BJ (cell line): Measurements from ENCODE around the gene GALNT13. TPM values are rescaled to one million over a fixed set of nuclear protein-coding genes. Genes with fewer than 3 reads are reported as not detected.

Source experiments
- CTCF ChIA-PET: fragments of 350-600 bp; formaldehyde crosslinking; extraction: SDS; loops from one replicate; lab custom pipeline; 2021; ENCODE audit warnings: antibody characterized with exemption, inconsistent platforms; lab: Yijun Ruan, JAX
- POLR2A ChIA-PET: fragments of 300-600 bp; sonication (Branson Sonifier 250); formaldehyde crosslinking; extraction: SDS; loops from one replicate; lab custom pipeline; 2021; ENCODE audit warnings: antibody characterized with exemption; lab: Charles Lee
- DNase-seq: peaks from one replicate; pipeline ENCODE4 v3.0.0-alpha.2; 2011; ENCODE audit warnings: low read depth
- H3K27me3 ChIP-seq: 2 replicates; pipeline ENCODE4 v1.6.0; 2011; ENCODE audit warnings: low read length; ENCODE audit not compliant: control insufficient read depth, insufficient read depth
- H3K36me3 ChIP-seq: 2 replicates; pipeline ENCODE4 v1.5.1; 2011; ENCODE audit warnings: low read length; ENCODE audit not compliant: control insufficient read depth, insufficient read depth
- H3K4me3 ChIP-seq: 2 replicates; pipeline ENCODE4 v1.5.1; 2011; ENCODE audit warnings: low read depth, mild to moderate bottlenecking, control low read depth, low read length
- CTCF ChIP-seq: IDR thresholded peaks from 2 replicates; pipeline ENCODE4 v1.5.1; 2011; ENCODE audit warnings: low read depth, mild to moderate bottlenecking, control low read depth, inconsistent platforms, low read length, moderate library complexity; ENCODE audit not compliant: insufficient read depth
- polyA plus RNA-seq: library from polyadenylated mRNA; depleted of rRNA; stranded (reverse); fragments of >200 nt; gene quantifications from 2 replicates; pipeline ENCODE4 v1.2.3, GENCODE V29; 2011

The GALNT13 gene
- polyA plus RNA-seq, 1 experiment = not detected

- no peak for DNase-seq
- Histone ChIP-seq H3K36me3 (no peaks in the 10 kb centered on the region), H3K4me3 (no peak overlapping the region), H3K27me3 (no peaks in the 10 kb centered on the region)
- ChIA-PET POLR2A (no interaction called here), CTCF (no interaction called here)
- no peak for TF ChIP-seq CTCF
These were observed 73.1 kb downstream of the GALNT13 start for GRCh38 chr2:153944800-153945199.

- Histone ChIP-seq H3K36me3 (no peaks in the 10 kb centered on the region), H3K4me3 (no peak overlapping the region), H3K27me3 (no peaks in the 10 kb centered on the region)
- POLR2A ChIA-PET = no interaction called here
- CTCF ChIA-PET = no interaction called here
- DNase-seq = no peak
- no peak for TF ChIP-seq CTCF
These were observed 74.3 kb downstream of the GALNT13 start for GRCh38 chr2:153946036-153946435.

GRCh38 chr2:153953761-153954160, 82.0 kb downstream of the GALNT13 start:
- CTCF ChIA-PET = no interaction called here
- no peaks in the 10 kb centered on the region for H3K36me3 ChIP-seq
- DNase-seq = no peak
- POLR2A ChIA-PET = no interaction called here
- H3K4me3 ChIP-seq = no peak overlapping the region
- TF ChIP-seq CTCF = no peak
- no peaks in the 10 kb centered on the region for H3K27me3 ChIP-seq

GRCh38 chr2:153963256-153963655, 91.5 kb downstream of the GALNT13 start:
- H3K4me3 ChIP-seq = no peak overlapping the region
- ChIA-PET CTCF (no interaction called here), POLR2A (no interaction called here)
- DNase-seq = no peak
- no peaks in the 10 kb centered on the region for H3K36me3 ChIP-seq
- H3K27me3 ChIP-seq = no peaks in the 10 kb centered on the region
- no peak for TF ChIP-seq CTCF

- CTCF ChIA-PET = no interaction called here
- POLR2A ChIA-PET = no interaction called here
- DNase-seq = no peak
- Histone ChIP-seq H3K27me3 (no peaks in the 10 kb centered on the region), H3K36me3 (no peaks in the 10 kb centered on the region), H3K4me3 (no peak overlapping the region)
- TF ChIP-seq CTCF = no peak
These were observed 95.7 kb downstream of the GALNT13 start for GRCh38 chr2:153967248-153967973.
